ENCODE data around the gene CYB561A3. TPM values are rescaled to one million over a fixed set of nuclear protein-coding genes. Genes with fewer than 3 reads are reported as not detected.

The CYB561A3 gene
- total and polyA plus RNA-seq, 2 of the 13 experiments (the other 11 are each of a cell fraction or from before 2014, with no cell fraction given) = 11.4 to 14.9 TPM

DNA sequence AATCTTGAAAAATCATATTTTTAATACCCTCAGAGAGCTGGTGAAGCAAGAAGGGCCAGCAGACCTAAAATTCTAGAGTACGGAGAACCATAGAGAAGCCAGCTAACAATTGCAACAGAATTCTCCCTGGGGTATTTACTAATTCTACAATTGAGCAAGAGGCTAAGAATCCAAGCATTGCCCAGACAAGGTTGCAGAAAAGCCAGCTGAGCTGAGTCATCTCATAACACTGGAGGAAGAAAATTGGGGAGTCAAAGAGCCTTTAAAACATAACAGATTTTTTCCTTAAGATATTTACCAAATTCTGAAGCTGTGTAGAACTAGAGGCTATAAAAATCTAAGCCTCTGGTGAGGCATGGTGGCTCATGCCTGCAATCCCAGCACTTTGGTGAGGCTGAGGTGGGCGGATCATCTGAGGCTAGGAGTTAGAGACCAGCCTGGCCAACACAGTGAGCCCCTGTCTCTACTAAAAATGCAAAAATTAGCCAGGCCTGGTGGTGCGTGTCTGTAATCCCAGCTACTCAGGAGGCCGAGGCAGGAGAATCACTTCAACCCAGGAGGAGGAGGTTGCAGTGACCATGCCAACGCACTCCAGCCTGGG lies 17.1 kb upstream of the CYB561A3 start:
- Histone ChIP-seq H3K4me2 (ENCODE audit: low read depth, low read length) (no peak overlapping the region), H3K4me3 (replicated peaks in 1 of 3; ENCODE audit: insufficient read depth in 1 of 3, low read depth in 2 of 3, low read length in 3 of 3) (no peak overlapping the region), H3K27me3 (ENCODE audit: control insufficient read depth in 1 of 2, insufficient read depth in 2 of 2, low read length in 2 of 2) (no peaks in the 10 kb centered on the region), H2AFZ (ENCODE audit: low read length) (no peak overlapping the region), H3K9me3 (ENCODE audit: low read length) (no peaks in the 10 kb centered on the region), H3K9ac (ENCODE audit: insufficient read depth, low read depth, low read length) (no peak overlapping the region), H3K36me3 (replicated peaks in 1 of 2; ENCODE audit: control insufficient read depth in 1 of 2, insufficient read depth in 2 of 2, low read length in 2 of 2) (no peaks in the 10 kb centered on the region), H3K79me2 (ENCODE audit: insufficient read depth, low read length) (no peaks in the 10 kb centered on the region), H3K4me1 (ENCODE audit: insufficient read depth, low read length) (peaks cover 10% of the 10 kb centered on the region), H3K27ac (ENCODE audit: extremely low read length, insufficient read depth, low read length) (peak overlapping the region; percentile 11), H4K20me1 (ENCODE audit: insufficient read depth, low read length) (no peaks in the 10 kb centered on the region)
- no peak for FAIRE-seq
- CTCF ChIA-PET (ENCODE audit: low intra/inter-chr PET ratio, low total read pairs) = no interaction called here
- POLR2A ChIA-PET = interaction anchor here (1.0 to 1.8 kb wide), 5 partner anchors 8 to 45 kb away, joined by 3 to 14 read pairs (median 7); partner anchors contain the start of genes CYB561A3, DDB1, TKFC and TMEM138
- in situ Hi-C loops (cut with HindIII; ENCODE audit: extremely low pct_ligation_motif_present, low pct_unique_long_range_greater_than_20kb) (no loop called here), intact Hi-C loops (cut with micrococcal nuclease; ENCODE audit: unreplicated experiment) (no loop called here)
- ATAC-seq = peak; percentile 87
- peak; percentile 49 for DNase-seq (ENCODE audit: low spot score)
- whole genome bisulfite sequencing (ENCODE audit: low lambda C conversion rate) = 74% methylated on average over 5 of the region's 5 CpGs
- no TSS peak for BruUV-seq (replicated peaks)
- TF ChIP-seq ZNF138 (CRISPR knock-in tag; IDR thresholded peaks at IDR 0.05; ENCODE audit: low read depth) (no peak), ZFYVE20 (CRISPR knock-in tag; IDR thresholded peaks at IDR 0.05; ENCODE audit: borderline replicate concordance, low read depth) (no peak), FOSL2 (CRISPR knock-in tag; IDR thresholded peaks at IDR 0.05) (peak; percentile 78), ZNF598 (CRISPR knock-in tag; IDR thresholded peaks at IDR 0.05; ENCODE audit: borderline replicate concordance) (no peak), ZBTB7B (CRISPR knock-in tag; IDR thresholded peaks at IDR 0.05) (no peak), IRF2 (CRISPR knock-in tag; IDR thresholded peaks at IDR 0.05) (no peak), FOXA1 (IDR thresholded peaks at IDR 0.05) (no peak), FOXA1 (CRISPR knock-in tag; IDR thresholded peaks at IDR 0.05) (peak; percentile 19; the same call in 1 of the 2 replicates), RARA (CRISPR knock-in tag; IDR thresholded peaks at IDR 0.05) (no peak), ZNF792 (CRISPR knock-in tag; IDR thresholded peaks at IDR 0.05) (no peak), KDM5B (CRISPR knock-in tag; IDR thresholded peaks at IDR 0.05; ENCODE audit: borderline replicate concordance) (no peak), ZNF709 (CRISPR knock-in tag; IDR thresholded peaks at IDR 0.05) (no peak), MAF1 (CRISPR knock-in tag; IDR thresholded peaks at IDR 0.05; ENCODE audit: borderline replicate concordance) (no peak), CEBPB (IDR thresholded peaks at IDR 0.05; ENCODE audit: borderline replicate concordance, low read depth, low read length) (peak; percentile 91), ASH2L (IDR thresholded peaks at IDR 0.05; ENCODE audit: insufficient read length, low read depth, low read length) (no peak), MYC (CRISPR knock-in tag; IDR thresholded peaks at IDR 0.05; ENCODE audit: borderline replicate concordance) (no peak), FOXA3 (CRISPR knock-in tag; IDR thresholded peaks at IDR 0.05) (peak; percentile 40; the same call in 1 of the 2 replicates), GPN1 (CRISPR knock-in tag; IDR thresholded peaks at IDR 0.05; ENCODE audit: borderline replicate concordance) (no peak), ZNF335 (CRISPR knock-in tag; IDR thresholded peaks at IDR 0.05) (no peak), CEBPG (CRISPR knock-in tag; IDR thresholded peaks at IDR 0.05) (peak; percentile 60)
- TF ChIP-seq, protein P1, sequence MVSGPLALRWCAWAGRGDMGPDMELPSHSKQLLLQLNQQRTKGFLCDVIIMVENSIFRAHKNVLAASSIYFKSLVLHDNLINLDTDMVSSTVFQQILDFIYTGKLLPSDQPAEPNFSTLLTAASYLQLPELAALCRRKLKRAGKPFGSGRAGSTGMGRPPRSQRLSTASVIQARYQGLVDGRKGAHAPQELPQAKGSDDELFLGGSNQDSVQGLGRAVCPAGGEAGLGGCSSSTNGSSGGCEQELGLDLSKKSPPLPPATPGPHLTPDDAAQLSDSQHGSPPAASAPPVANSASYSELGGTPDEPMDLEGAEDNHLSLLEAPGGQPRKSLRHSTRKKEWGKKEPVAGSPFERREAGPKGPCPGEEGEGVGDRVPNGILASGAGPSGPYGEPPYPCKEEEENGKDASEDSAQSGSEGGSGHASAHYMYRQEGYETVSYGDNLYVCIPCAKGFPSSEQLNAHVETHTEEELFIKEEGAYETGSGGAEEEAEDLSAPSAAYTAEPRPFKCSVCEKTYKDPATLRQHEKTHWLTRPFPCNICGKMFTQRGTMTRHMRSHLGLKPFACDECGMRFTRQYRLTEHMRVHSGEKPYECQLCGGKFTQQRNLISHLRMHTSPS (CRISPR knock-in tag; IDR thresholded peaks at IDR 0.05; ENCODE audit: low read depth) = no peak
- TF ChIP-seq, protein P2, sequence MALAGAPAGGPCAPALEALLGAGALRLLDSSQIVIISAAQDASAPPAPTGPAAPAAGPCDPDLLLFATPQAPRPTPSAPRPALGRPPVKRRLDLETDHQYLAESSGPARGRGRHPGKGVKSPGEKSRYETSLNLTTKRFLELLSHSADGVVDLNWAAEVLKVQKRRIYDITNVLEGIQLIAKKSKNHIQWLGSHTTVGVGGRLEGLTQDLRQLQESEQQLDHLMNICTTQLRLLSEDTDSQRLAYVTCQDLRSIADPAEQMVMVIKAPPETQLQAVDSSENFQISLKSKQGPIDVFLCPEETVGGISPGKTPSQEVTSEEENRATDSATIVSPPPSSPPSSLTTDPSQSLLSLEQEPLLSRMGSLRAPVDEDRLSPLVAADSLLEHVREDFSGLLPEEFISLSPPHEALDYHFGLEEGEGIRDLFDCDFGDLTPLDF (CRISPR knock-in tag; IDR thresholded peaks at IDR 0.05) = no peak
- TF ChIP-seq, protein P3, sequence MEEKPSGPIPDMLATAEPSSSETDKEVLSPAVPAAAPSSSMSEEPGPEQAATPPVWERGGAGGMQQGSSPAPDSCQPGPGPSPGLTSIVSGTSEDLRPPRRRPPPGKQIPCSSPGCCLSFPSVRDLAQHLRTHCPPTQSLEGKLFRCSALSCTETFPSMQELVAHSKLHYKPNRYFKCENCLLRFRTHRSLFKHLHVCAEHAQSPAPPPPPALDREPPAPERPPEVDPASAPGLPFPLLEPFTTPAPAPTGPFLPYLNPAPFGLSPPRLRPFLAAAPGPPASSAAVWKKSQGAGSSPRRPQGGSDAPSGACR (CRISPR knock-in tag; IDR thresholded peaks at IDR 0.05) = no peak
- TF ChIP-seq, protein P4, sequence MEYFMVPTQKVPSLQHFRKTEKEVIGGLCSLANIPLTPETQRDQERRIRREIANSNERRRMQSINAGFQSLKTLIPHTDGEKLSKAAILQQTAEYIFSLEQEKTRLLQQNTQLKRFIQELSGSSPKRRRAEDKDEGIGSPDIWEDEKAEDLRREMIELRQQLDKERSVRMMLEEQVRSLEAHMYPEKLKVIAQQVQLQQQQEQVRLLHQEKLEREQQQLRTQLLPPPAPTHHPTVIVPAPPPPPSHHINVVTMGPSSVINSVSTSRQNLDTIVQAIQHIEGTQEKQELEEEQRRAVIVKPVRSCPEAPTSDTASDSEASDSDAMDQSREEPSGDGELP (IDR thresholded peaks at IDR 0.05; ENCODE audit: borderline replicate concordance, low read depth) = 0 out of 2 replicates have a peak, but pooled peaks have one; percentile 23

All from HepG2 (cell line).